Measurements from ENCODE around the gene BCL11B.

DNA sequence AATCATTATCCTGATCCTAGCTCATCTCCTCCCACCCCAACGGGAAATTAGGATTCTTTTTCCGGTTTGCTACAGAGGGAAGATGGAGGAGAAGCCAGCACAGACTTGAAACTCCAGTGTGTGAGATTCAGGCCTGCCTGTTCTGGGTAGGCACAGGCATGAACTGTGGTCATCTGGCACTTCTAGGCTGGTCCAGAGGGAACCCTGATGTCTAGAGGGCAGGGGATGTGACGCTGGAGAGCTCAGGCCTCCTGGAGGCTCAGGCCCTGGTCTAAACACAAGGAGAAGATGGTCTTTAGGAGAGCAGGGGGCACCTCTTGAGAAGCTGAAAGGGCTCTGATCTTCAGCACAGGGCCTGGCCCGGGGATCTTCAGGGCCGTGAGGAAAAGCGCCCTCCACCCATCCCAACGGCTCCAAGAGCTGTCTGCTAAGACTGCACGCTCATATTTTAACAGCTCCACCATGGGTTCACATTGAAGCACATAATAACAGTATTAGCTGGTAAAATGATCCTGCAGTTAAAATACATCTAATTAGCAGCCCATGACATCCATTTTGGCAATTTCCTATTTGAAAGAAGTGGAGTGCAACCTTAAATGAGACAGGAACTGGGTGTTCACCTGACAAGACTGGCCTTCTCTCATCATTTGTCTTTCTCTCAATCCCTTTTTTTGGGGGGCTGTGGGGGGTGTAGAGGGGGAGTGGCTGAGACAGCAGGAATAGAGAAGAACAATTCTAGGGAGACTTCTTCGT lies 35.4 kb downstream of the BCL11B start:
- TF ChIP-seq CTCF (conservative IDR thresholded peaks at IDR 0.05 in 1 of 2, IDR thresholded peaks at IDR 0.05 in 1 of 2; ENCODE audit: low read depth in 1 of 2, low read length in 2 of 2) (no peak), EZH2 (IDR thresholded peaks at IDR 0.05; ENCODE audit: low read length, missing control alignments) (no peak)
